ENCODE data around the gene C1orf21. TPM values are rescaled to one million over a fixed set of nuclear protein-coding genes. Genes with fewer than 3 reads are reported as not detected.

C1orf21 gene
- total and polyA plus RNA-seq, 7 experiments from 2014 or later: 0.46 to 8.5 (median 1.7) TPM; not detected in 2

DNA sequence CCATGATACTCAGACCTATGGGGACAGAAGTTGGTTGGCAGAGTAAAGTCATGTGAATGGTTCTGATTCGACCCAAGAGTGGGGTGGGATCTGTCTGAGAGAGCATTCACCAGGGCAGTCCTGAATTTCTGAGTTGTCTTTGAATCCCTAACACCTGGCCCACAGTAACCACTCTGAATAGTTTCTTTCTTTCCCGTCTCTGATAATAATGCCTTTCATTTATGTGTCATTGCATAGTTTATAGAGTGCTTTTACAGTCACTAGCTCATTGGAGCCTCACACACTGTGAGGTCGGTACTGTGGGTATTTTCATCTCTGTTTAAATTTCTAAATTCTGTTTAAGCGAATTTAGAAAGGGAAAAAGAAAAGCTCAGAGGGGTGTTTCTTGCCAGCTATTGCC, 147.1 kb downstream of the C1orf21 start:
- Mint-ChIP-seq H3K27me3 (peaks cover 6 to 27% (median 15%) of the 10 kb centered on the region in 5 donors), H3K27ac (no peak overlapping the region), H3K36me3 (peaks cover 0 to 4% (median 0%) of the 10 kb centered on the region in 5 donors), H3K9me3 (peaks cover 2 to 37% (median 8%) of the 10 kb centered on the region in 11 donors), H3K4me3 (no peak overlapping the region), H3K4me1 (peaks cover 0 to 8% (median 0%) of the 10 kb centered on the region in 7 donors)
- H3K9me3 ChIP-seq (ENCODE audit: control insufficient read depth in 2 of 3, low read length in 3 of 3): peaks cover 0 to 4% (median 0%) of the 10 kb centered on the region in 3 experiments
- DNase-seq (no peak), ATAC-seq (no peak)
- intact Hi-C loops (cut with micrococcal nuclease): no loop called here
- ChIA-PET POLR2A (no interaction called here), CTCF (no interaction called here)
- H3K27ac ChIP-seq (ENCODE audit: low read depth, low read length): no peak overlapping the region
- no peaks in the 10 kb centered on the region for H3K4me1 ChIP-seq (ENCODE audit: control insufficient read depth in 2 of 2, insufficient read depth in 2 of 2, low read length in 2 of 2)
- no peak overlapping the region for H3K4me3 ChIP-seq (ENCODE audit: low read length)
- no peaks in the 10 kb centered on the region for H3K36me3 ChIP-seq (ENCODE audit: control insufficient read depth in 2 of 3, insufficient read depth in 3 of 3, low read length in 3 of 3)
- no peaks in the 10 kb centered on the region for H3K27me3 ChIP-seq (ENCODE audit: control insufficient read depth in 2 of 2, insufficient read depth in 2 of 2, low read length in 2 of 2)

DNA sequence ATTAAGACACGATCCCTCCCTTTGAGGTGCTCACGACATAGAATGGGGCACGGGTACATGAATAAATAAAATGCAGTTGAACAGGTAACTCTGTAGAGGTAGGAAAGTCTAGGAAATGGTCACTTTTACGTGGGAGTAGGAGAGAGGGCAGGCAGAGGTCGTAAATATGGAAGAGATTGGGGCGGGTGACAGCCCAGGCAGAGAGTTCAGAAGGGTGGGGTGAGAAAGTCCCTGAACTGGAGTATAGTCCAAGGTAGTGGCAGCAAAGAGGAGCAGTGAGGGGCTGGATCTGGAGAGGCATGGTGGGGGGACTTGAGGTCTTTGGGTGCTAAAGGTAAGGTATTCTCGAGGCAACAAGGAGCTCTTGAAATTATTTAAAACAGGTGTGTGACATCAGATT, 147.9 kb downstream of the C1orf21 start:
- Mint-ChIP-seq H3K27ac (no peak overlapping the region), H3K4me1 (peaks cover 0 to 8% (median 0%) of the 10 kb centered on the region in 7 donors), H3K36me3 (peaks cover 0 to 4% (median 0%) of the 10 kb centered on the region in 5 donors), H3K4me3 (no peak overlapping the region), H3K9me3 (peaks cover 1 to 44% (median 8%) of the 10 kb centered on the region in 11 donors), H3K27me3 (peaks cover 6 to 22% (median 15%) of the 10 kb centered on the region in 5 donors)
- POLR2A ChIA-PET: no interaction called here
- intact Hi-C loops (cut with micrococcal nuclease): no loop called here
- Histone ChIP-seq H3K9me3 (ENCODE audit: control insufficient read depth in 2 of 3, low read length in 3 of 3) (peaks cover 0 to 4% (median 0%) of the 10 kb centered on the region in 3 experiments), H3K4me3 (ENCODE audit: low read length) (no peak overlapping the region), H3K36me3 (ENCODE audit: control insufficient read depth in 2 of 3, insufficient read depth in 3 of 3, low read length in 3 of 3) (no peaks in the 10 kb centered on the region), H3K27me3 (ENCODE audit: control insufficient read depth in 2 of 2, insufficient read depth in 2 of 2, low read length in 2 of 2) (no peaks in the 10 kb centered on the region), H3K4me1 (ENCODE audit: control insufficient read depth in 2 of 2, insufficient read depth in 2 of 2, low read length in 2 of 2) (no peaks in the 10 kb centered on the region), H3K27ac (ENCODE audit: low read depth, low read length) (no peak overlapping the region)
- ATAC-seq (no peak), DNase-seq (no peak)
- CTCF ChIA-PET: no interaction called here

DNA sequence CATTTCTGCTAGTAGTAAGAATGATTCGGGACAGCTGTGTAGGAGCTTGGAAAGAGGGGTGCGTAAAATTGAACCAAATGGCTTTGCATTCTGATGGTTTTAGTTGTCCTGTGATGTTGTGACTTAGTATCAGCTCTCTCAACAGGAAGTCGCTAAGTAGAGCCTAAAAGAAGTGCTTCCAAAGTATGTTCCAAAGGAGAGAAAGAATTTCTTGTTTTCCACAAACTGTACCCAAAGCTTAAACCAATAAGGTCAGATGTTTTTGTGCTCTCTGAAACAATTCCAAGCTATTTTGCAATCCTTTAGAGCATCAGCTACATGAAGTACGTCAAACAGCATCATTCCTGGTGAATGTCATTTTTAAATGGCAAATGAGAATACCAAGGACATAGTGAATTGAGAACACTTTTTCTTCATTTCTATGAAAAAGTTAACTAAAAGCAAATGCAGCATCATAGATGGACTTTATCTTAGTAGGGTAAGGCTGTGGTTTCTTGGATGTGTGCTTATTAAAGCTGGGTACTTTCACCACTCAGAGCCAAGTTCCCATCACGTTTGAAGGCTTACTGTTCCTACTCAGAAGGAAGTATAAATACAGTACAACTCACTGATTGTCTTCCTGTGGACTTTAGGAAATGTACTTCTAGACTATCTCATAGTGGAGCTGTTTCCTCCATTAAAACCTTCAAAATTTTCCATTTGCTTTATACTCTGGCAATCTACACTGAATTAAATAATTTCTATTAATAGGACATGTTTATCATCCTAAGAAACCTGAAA, 148.6 kb downstream of the C1orf21 start:
- peaks cover 0 to 8% (median 0%) of the 10 kb centered on the region in 7 donors for H3K4me1 Mint-ChIP-seq
- no peak overlapping the region for H3K27ac Mint-ChIP-seq
- POLR2A ChIA-PET: no interaction called here

DNA sequence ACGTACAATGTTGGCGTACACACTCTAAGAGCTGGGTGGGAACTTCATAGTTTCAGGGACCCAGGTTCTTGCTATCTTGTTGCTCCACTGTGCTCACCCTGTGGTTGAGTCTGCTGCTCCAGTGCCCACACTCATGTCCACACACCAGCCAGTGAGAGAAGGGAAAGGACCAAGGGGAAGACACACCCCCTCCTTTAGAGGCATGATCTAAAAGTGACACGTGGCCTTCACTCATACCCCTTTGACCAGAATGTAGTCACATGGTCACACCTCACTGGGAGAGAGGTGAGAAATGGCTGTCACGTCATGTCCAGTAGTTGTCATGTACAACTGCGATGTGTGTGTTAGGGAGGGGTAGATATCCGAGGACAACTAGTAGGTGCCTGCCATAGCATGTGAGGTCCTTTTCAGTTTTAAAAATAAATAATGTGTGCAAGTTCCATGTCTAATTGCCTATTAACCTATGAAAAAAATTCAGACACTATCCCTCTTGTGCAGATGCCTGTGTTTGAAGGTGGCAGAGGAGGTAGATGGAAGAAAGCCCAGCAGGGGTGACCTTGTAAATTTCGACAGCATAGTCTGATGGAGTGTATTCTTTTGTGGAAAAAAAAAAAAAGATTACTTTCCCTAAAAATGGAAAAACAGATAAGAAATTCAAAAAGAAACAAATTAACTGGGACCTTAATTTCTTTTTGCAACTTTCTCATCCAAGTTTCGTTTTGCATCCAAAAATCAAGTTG, 149.6 kb downstream of the C1orf21 start:
- no peaks in the 10 kb centered on the region for H3K4me1 ChIP-seq (ENCODE audit: control insufficient read depth in 2 of 2, insufficient read depth in 2 of 2, low read length in 2 of 2)
- no peaks in the 10 kb centered on the region for H3K27me3 ChIP-seq (ENCODE audit: control insufficient read depth in 2 of 2, insufficient read depth in 2 of 2, low read length in 2 of 2)
- H3K36me3 ChIP-seq (ENCODE audit: control insufficient read depth in 2 of 3, insufficient read depth in 3 of 3, low read length in 3 of 3): no peaks in the 10 kb centered on the region
- POLR2A ChIA-PET: no interaction called here
- DNase-seq (no peak), ATAC-seq (no peak)
- Mint-ChIP-seq H3K4me1 (peaks cover 0 to 8% (median 0%) of the 10 kb centered on the region in 7 donors), H3K27ac (no peak overlapping the region), H3K27me3 (peaks cover 3 to 22% (median 15%) of the 10 kb centered on the region in 5 donors), H3K9me3 (peaks cover 1 to 44% (median 8%) of the 10 kb centered on the region in 11 donors), H3K4me3 (no peak overlapping the region), H3K36me3 (peaks cover 0 to 4% (median 0%) of the 10 kb centered on the region in 5 donors)
- peaks cover 0 to 4% (median 0%) of the 10 kb centered on the region in 3 experiments for H3K9me3 ChIP-seq (ENCODE audit: control insufficient read depth in 2 of 3, low read length in 3 of 3)
- H3K4me3 ChIP-seq (ENCODE audit: low read length): no peak overlapping the region
- H3K27ac ChIP-seq (ENCODE audit: low read depth, low read length): no peak overlapping the region
- CTCF ChIA-PET: no interaction called here
- intact Hi-C loops (cut with micrococcal nuclease): no loop called here

More for the DNA sequence above, 148.6 kb downstream of the C1orf21 start:
- Mint-ChIP-seq H3K4me3 (no peak overlapping the region), H3K27me3 (peaks cover 6 to 22% (median 15%) of the 10 kb centered on the region in 5 donors), H3K36me3 (peaks cover 0 to 4% (median 0%) of the 10 kb centered on the region in 5 donors), H3K9me3 (peaks cover 1 to 44% (median 8%) of the 10 kb centered on the region in 11 donors)
- H3K4me3 ChIP-seq (ENCODE audit: low read length): no peak overlapping the region
- intact Hi-C loops (cut with micrococcal nuclease): no loop called here
- no peak overlapping the region for H3K27ac ChIP-seq (ENCODE audit: low read depth, low read length)
- H3K4me1 ChIP-seq (ENCODE audit: control insufficient read depth in 2 of 2, insufficient read depth in 2 of 2, low read length in 2 of 2): no peaks in the 10 kb centered on the region
- H3K27me3 ChIP-seq (ENCODE audit: control insufficient read depth in 2 of 2, insufficient read depth in 2 of 2, low read length in 2 of 2): no peaks in the 10 kb centered on the region
- ATAC-seq (no peak), DNase-seq (no peak)
- no peaks in the 10 kb centered on the region for H3K36me3 ChIP-seq (ENCODE audit: control insufficient read depth in 2 of 3, insufficient read depth in 3 of 3, low read length in 3 of 3)
- H3K9me3 ChIP-seq (ENCODE audit: control insufficient read depth in 2 of 3, low read length in 3 of 3): peaks cover 0 to 4% (median 0%) of the 10 kb centered on the region in 3 experiments
- CTCF ChIA-PET: no interaction called here

DNA sequence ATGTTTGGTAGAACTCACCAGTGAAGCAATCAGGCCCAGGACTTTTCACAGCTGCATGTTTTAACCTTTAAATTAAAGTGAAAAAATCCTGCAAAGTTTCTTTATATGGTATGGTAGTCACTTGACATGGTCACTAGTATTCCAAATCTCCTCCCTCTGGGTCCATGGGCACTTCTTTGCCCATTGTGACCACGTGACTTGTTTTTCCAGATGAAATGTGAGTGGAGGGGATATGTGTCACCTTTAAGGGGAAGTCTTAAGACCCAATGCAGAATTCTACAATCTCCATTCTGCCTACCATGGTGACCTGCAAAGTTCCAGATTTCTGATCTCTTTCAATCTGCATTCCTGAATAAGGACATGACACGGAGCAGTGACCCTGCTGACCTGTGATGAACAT, 152.8 kb downstream of the C1orf21 start:
- peaks cover 0 to 4% (median 0%) of the 10 kb centered on the region in 3 experiments for H3K9me3 ChIP-seq (ENCODE audit: control insufficient read depth in 2 of 3, low read length in 3 of 3)
- intact Hi-C loops (cut with micrococcal nuclease): no loop called here

DNA sequence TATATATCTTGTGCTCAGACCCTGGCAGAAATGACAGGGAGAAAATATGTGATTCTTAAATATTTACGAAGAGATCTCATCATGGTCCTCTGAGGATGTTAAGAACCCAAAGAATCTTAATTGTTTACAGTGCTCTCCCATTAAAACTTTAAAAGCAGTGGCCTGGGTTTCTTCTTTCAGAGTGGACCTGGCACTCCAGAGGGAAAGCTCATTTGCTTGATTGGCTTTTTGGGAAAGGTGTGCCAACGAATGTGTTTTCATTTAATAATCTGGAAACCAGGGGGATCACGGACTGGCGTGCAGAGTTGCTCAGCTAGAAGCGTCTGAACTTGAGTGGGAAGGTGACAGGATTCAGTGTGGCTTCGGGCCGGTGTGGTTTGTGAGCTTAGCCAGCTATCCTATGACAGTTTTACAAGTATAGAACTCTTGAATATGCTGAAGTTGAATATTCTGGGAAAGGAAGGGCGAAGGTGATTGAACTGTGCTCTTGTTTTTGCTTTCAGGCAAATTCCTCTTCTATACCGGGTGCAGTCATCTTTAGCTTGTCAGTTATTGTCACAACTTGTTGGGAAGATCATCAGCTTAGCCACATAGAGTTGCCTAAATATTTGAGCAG, 154.8 kb downstream of the C1orf21 start:
- ChIA-PET POLR2A (no interaction called here), CTCF (no interaction called here)
- ATAC-seq: no peak
- DNase-seq: no peak
- H3K36me3 Mint-ChIP-seq: no peaks in the 10 kb centered on the region
- Histone ChIP-seq H3K27me3 (ENCODE audit: control insufficient read depth in 2 of 2, insufficient read depth in 2 of 2, low read length in 2 of 2) (no peaks in the 10 kb centered on the region), H3K36me3 (ENCODE audit: control insufficient read depth in 2 of 3, insufficient read depth in 3 of 3, low read length in 3 of 3) (no peaks in the 10 kb centered on the region), H3K27ac (ENCODE audit: low read depth, low read length) (no peak overlapping the region), H3K4me3 (ENCODE audit: low read length) (no peak overlapping the region), H3K4me1 (ENCODE audit: control insufficient read depth in 2 of 2, insufficient read depth in 2 of 2, low read length in 2 of 2) (no peaks in the 10 kb centered on the region), H3K9me3 (ENCODE audit: control insufficient read depth in 2 of 3, low read length in 3 of 3) (no peaks in the 10 kb centered on the region)
- H3K27me3 Mint-ChIP-seq: peaks cover 0 to 19% (median 3%) of the 10 kb centered on the region in 5 donors
- peaks cover 0 to 24% (median 4%) of the 10 kb centered on the region in 11 donors for H3K9me3 Mint-ChIP-seq
- no peak overlapping the region for H3K4me3 Mint-ChIP-seq
- intact Hi-C loops (cut with micrococcal nuclease): no loop called here
- no peak overlapping the region for H3K27ac Mint-ChIP-seq
- H3K4me1 Mint-ChIP-seq: peaks cover 0 to 2% (median 0%) of the 10 kb centered on the region in 7 donors

More for the DNA sequence above, 152.8 kb downstream of the C1orf21 start:
- no peaks in the 10 kb centered on the region for H3K36me3 ChIP-seq (ENCODE audit: control insufficient read depth in 2 of 3, insufficient read depth in 3 of 3, low read length in 3 of 3)
- CTCF ChIA-PET: no interaction called here
- no peak for DNase-seq
- H3K4me3 ChIP-seq (ENCODE audit: low read length): no peak overlapping the region
- no peak for ATAC-seq
- POLR2A ChIA-PET: no interaction called here
- Mint-ChIP-seq H3K36me3 (peaks cover 0 to 2% (median 0%) of the 10 kb centered on the region in 5 donors), H3K27ac (no peak overlapping the region), H3K4me1 (peaks cover 0 to 2% (median 0%) of the 10 kb centered on the region in 7 donors), H3K4me3 (no peak overlapping the region), H3K27me3 (peaks cover 1 to 24% (median 3%) of the 10 kb centered on the region in 5 donors), H3K9me3 (peaks cover 0 to 37% (median 6%) of the 10 kb centered on the region in 11 donors)
- H3K4me1 ChIP-seq (ENCODE audit: control insufficient read depth in 2 of 2, insufficient read depth in 2 of 2, low read length in 2 of 2): no peaks in the 10 kb centered on the region
- H3K27ac ChIP-seq (ENCODE audit: low read depth, low read length): no peak overlapping the region
- no peaks in the 10 kb centered on the region for H3K27me3 ChIP-seq (ENCODE audit: control insufficient read depth in 2 of 2, insufficient read depth in 2 of 2, low read length in 2 of 2)
